Mammary epithelial cell (primary cell): Measurements from ENCODE around the gene TECR.
"Not testable (repeated sequence)": the region's sequence is repeated elsewhere in the genome, so short reads cannot be mapped to it uniquely, and the experiment has no call there.

Experiments
- EZH2 ChIP-seq: IDR thresholded peaks from 2 replicates; pipeline ENCODE4 v1.6.1; 2012; ENCODE audit warnings: low read length, inconsistent platforms, borderline replicate concordance
- TF ChIP-seq, protein P1 (sequence below), 2 donors: IDR thresholded peaks in 1 of 2; conservative IDR thresholded peaks in 1 of 2; 2 replicates each; pipeline ENCODE4 v1.5.1; 2011 to 2012; ENCODE audit warnings: inconsistent platforms in 2 of 2, low read length in 2 of 2, mild to moderate bottlenecking in 2 of 2, control low read depth in 1 of 2, low read depth in 1 of 2; ENCODE audit not compliant: insufficient read depth in 1 of 2; ENCODE audit errors: extremely low read depth in 1 of 2

GRCh38 chr19:14551134-14552005 lies 22.0 kb downstream of the TECR start:
- TF ChIP-seq, protein P1, sequence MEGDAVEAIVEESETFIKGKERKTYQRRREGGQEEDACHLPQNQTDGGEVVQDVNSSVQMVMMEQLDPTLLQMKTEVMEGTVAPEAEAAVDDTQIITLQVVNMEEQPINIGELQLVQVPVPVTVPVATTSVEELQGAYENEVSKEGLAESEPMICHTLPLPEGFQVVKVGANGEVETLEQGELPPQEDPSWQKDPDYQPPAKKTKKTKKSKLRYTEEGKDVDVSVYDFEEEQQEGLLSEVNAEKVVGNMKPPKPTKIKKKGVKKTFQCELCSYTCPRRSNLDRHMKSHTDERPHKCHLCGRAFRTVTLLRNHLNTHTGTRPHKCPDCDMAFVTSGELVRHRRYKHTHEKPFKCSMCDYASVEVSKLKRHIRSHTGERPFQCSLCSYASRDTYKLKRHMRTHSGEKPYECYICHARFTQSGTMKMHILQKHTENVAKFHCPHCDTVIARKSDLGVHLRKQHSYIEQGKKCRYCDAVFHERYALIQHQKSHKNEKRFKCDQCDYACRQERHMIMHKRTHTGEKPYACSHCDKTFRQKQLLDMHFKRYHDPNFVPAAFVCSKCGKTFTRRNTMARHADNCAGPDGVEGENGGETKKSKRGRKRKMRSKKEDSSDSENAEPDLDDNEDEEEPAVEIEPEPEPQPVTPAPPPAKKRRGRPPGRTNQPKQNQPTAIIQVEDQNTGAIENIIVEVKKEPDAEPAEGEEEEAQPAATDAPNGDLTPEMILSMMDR (conservative IDR thresholded peaks at IDR 0.05 in 1 of 2, IDR thresholded peaks at IDR 0.05 in 1 of 2; ENCODE audit: extremely low read depth in 1 of 2, insufficient read depth in 1 of 2, low read depth in 1 of 2, low read length in 2 of 2): peak; percentile 40 to 58
- TF ChIP-seq EZH2: not testable (repeated sequence)
